Skeletal muscle cell (primary cell): ENCODE measurements around the gene LHX6.

Experiments used
- DNase-seq: peaks from one replicate; pipeline ENCODE4 v3.0.0-alpha.2; 2010; ENCODE audit warnings: low read depth
- H3K4me3 ChIP-seq: 2 replicates; pipeline ENCODE4 v1.5.1; 2011; ENCODE audit warnings: low read depth, mild to moderate bottlenecking, control low read depth, low read length, moderate library complexity

The LHX6 gene

GRCh38 chr9:122164286-122164685, 64.5 kb downstream of the LHX6 start:
- no peak overlapping the region for H3K4me3 ChIP-seq
- no peak for DNase-seq

- no peak for DNase-seq
- H3K4me3 ChIP-seq = no peak overlapping the region
Observed at GRCh38 chr9:122162415-122162814, 66.3 kb downstream of the LHX6 start.

- H3K4me3 ChIP-seq = peak overlapping the region; percentile 92
- DNase-seq = no peak
Observed at GRCh38 chr9:122159925-122160246, 68.9 kb downstream of the LHX6 start.

DNA sequence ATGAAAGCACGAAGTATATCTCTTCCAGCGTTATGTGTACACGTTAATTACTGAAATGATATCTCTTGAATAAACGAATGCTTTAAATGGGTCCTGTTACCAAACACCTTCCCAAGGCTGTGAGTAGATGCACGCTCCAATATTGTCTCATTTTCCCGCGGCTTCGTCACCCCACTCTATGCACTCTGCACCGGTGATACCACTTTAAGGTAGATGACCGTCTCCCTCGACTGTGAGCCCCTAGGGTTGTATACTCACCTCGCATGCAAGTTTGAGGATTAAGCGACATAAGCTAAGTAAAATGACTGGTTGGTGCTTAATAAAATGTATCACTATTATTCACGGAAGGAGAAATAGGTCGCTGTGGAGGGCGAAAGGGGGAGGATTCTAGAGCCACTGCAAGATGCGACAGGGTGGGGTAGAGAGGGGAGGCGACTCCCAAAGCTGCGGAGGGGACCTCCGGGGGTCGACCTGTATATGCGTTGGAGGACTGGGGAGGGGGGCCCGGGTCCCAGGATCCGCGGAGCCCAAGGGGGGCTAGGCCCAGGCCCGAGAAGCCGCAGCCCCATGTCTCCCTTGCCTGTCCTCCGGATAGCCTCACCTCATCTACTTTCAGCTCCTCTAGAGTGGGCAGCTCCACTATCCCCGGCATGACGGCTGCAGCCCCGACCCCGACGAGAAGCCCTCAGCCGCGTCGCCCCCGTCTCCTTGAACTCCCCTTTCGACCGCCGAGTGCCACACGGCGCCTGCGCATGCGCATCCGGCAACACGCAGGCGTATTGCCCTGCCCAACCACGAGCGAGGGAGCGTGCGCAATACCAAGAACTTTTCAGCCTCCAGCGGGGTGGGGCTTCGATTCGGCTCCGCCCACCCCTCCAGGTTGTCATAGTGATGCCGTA, 69.5 kb downstream of the LHX6 start, which contains the start of the genes MORN5 and NDUFA8:
Gene MORN5, plus strand, starts transcription at position 883 of the 899 bp plus-strand sequence. CDS start 65 bp downstream, outside the sequence.
Gene NDUFA8, minus strand, starts transcription at position 754 of the 899 bp plus-strand sequence. Its CDS starts 102 bp downstream, at position 652.
- H3K4me3 ChIP-seq = peak within 1 kb of the TSS; percentile 92
- peak; percentile 80 for DNase-seq

DNA sequence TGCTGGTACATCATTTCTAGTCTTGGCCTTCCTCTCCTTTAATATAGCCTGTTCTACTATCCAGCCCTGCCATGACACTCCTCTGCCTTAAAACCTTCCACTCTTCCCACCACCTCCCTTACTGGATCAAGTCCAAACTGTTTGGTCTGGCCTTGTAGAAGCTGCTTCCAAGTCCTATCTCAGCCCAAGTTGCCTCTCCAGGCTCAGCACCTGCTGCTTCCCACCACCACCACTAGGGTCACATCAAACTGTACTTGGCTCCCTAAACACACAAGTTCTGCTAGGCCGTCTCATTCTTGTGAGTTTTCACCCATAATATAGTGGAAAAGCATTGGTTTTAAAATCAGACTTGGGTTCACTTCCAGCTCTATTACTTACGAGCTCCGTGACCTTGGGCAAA, 70.6 kb downstream of the LHX6 start:
- no peak overlapping the region for H3K4me3 ChIP-seq
- DNase-seq = no peak

GRCh38 chr9:122155796-122156195, 73.0 kb downstream of the LHX6 start:
- no peak overlapping the region for H3K4me3 ChIP-seq
- no peak for DNase-seq
